ENCODE measurements around the gene INTS1.

- TF ChIP-seq, protein P1, sequence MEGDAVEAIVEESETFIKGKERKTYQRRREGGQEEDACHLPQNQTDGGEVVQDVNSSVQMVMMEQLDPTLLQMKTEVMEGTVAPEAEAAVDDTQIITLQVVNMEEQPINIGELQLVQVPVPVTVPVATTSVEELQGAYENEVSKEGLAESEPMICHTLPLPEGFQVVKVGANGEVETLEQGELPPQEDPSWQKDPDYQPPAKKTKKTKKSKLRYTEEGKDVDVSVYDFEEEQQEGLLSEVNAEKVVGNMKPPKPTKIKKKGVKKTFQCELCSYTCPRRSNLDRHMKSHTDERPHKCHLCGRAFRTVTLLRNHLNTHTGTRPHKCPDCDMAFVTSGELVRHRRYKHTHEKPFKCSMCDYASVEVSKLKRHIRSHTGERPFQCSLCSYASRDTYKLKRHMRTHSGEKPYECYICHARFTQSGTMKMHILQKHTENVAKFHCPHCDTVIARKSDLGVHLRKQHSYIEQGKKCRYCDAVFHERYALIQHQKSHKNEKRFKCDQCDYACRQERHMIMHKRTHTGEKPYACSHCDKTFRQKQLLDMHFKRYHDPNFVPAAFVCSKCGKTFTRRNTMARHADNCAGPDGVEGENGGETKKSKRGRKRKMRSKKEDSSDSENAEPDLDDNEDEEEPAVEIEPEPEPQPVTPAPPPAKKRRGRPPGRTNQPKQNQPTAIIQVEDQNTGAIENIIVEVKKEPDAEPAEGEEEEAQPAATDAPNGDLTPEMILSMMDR (IDR thresholded peaks at IDR 0.05): no peak
- TF ChIP-seq, protein P2, sequence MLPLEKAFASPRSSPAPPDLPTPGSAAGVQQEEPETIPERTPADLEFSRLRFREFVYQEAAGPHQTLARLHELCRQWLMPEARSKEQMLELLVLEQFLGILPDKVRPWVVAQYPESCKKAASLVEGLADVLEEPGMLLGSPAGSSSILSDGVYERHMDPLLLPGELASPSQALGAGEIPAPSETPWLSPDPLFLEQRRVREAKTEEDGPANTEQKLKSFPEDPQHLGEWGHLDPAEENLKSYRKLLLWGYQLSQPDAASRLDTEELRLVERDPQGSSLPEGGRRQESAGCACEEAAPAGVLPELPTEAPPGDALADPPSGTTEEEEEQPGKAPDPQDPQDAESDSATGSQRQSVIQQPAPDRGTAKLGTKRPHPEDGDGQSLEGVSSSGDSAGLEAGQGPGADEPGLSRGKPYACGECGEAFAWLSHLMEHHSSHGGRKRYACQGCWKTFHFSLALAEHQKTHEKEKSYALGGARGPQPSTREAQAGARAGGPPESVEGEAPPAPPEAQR (CRISPR knock-in tag; IDR thresholded peaks at IDR 0.05): no peak
- no peak for TF ChIP-seq CREM (CRISPR knock-in tag; IDR thresholded peaks at IDR 0.05)
- no peak for TF ChIP-seq CBFB (CRISPR knock-in tag; IDR thresholded peaks at IDR 0.05; ENCODE audit: low read depth)
- TF ChIP-seq ZNF121 (CRISPR knock-in tag; IDR thresholded peaks at IDR 0.05): no peak
- no peak for TF ChIP-seq ZBTB21 (CRISPR knock-in tag; IDR thresholded peaks at IDR 0.05; ENCODE audit: borderline replicate concordance)
- TF ChIP-seq USF2 (CRISPR knock-in tag; IDR thresholded peaks at IDR 0.05): no peak
- TF ChIP-seq ZNF281 (CRISPR knock-in tag; IDR thresholded peaks at IDR 0.05): no peak
Observed at GRCh38 chr7:1470901-1471300, 33.3 kb downstream of the INTS1 start.
